Hepatocyte (in vitro differentiated cells): Measurements from ENCODE around the gene NUP160. TPM values are rescaled to one million over a fixed set of nuclear protein-coding genes. Genes with fewer than 3 reads are reported as not detected.

Source experiments
- DNase-seq: peaks from one replicate; pipeline ENCODE4 v3.0.0-alpha.2; 2016; ENCODE audit warnings: low spot score
- H2AFZ ChIP-seq: fragments of 200-600 bp; sonication (generic); 2 replicates; pipeline ENCODE4 v1.6.0; 2016; ENCODE audit warnings: antibody characterized with exemption, mild to moderate bottlenecking
- H3K27ac ChIP-seq: fragments of 200-600 bp; sonication (generic); 2 replicates; pipeline ENCODE4 v1.5.1; 2016; ENCODE audit warnings: mild to moderate bottlenecking
- H3K27me3 ChIP-seq: fragments of 200-600 bp; sonication (generic); 2 replicates; pipeline ENCODE4 v1.6.1; 2016
- H3K36me3 ChIP-seq: fragments of 200-600 bp; sonication (generic); replicated peaks from 2 replicates; pipeline ENCODE4 v1.5.1; 2016; ENCODE audit warnings: low read depth; ENCODE audit not compliant: insufficient read depth
- H3K4me1 ChIP-seq: fragments of 200-600 bp; sonication (generic); 2 replicates; pipeline ENCODE4 v1.5.1; 2016; ENCODE audit warnings: mild to moderate bottlenecking, moderate library complexity; ENCODE audit not compliant: insufficient read depth
- H3K4me2 ChIP-seq: fragments of 200-600 bp; sonication (generic); 2 replicates; pipeline ENCODE4 v1.6.0; 2016
- H3K4me3 ChIP-seq: fragments of 200-600 bp; sonication (generic); 2 replicates; pipeline ENCODE4 v1.5.1; 2016; ENCODE audit warnings: mild to moderate bottlenecking
- H3K79me2 ChIP-seq: fragments of 200-600 bp; sonication (generic); 2 replicates; pipeline ENCODE4 v1.6.0; 2017; ENCODE audit warnings: mild to moderate bottlenecking
- H3K9me2 ChIP-seq: fragments of 200-600 bp; sonication (generic); replicated peaks from 2 replicates; pipeline ENCODE4 v1.6.0; 2017; ENCODE audit warnings: mild to moderate bottlenecking; ENCODE audit not compliant: insufficient read depth
- H3K9me3 ChIP-seq: fragments of 200-600 bp; sonication (generic); 2 replicates; pipeline ENCODE4 v1.5.1; 2016; ENCODE audit warnings: low read depth, mild to moderate bottlenecking
- H4K20me1 ChIP-seq: fragments of 200-600 bp; sonication (generic); 2 replicates; pipeline ENCODE4 v1.6.0; 2016; ENCODE audit warnings: mild to moderate bottlenecking; ENCODE audit not compliant: insufficient read depth, poor library complexity, severe bottlenecking
- EZH2 ChIP-seq: fragments of 200-600 bp; sonication (generic); IDR thresholded peaks from 2 replicates; pipeline ENCODE4 v1.6.1; 2016; ENCODE audit warnings: antibody characterized with exemption, mild to moderate bottlenecking, borderline replicate concordance
- EZH2phosphoT487 ChIP-seq: fragments of 200-600 bp; sonication (generic); IDR thresholded peaks from one replicate; pipeline ENCODE4 v1.6.1; 2018; ENCODE audit warnings: antibody characterized with exemption, mild to moderate bottlenecking, low read depth, moderate library complexity; ENCODE audit not compliant: unreplicated experiment, severe bottlenecking
- WGBS: methylation state at CpG from one replicate; pipeline ENCODE4 v1.1.6; 2016; ENCODE audit warnings: low lambda C conversion rate; ENCODE audit errors: missing lambda C conversion rate; 5-methylcytosine and 5-hydroxymethylcytosine counted together
- polyA plus RNA-seq: library from polyadenylated mRNA; unstranded; fragments of >200 nt; fragmentation: Nextera tagmentation; extraction: Ambion mirVana; gene quantifications from 2 replicates; pipeline ENCODE4 v1.2.1, GENCODE V29; 2016
- total RNA-seq: library from RNA; depleted of rRNA; stranded (reverse); fragments of >200 nt; gene quantifications from 2 replicates; pipeline ENCODE4 v1.2.3, GENCODE V29; 2014
- TF ChIP-seq, protein P1 (sequence below): fragments of 200-600 bp; sonication (generic); IDR thresholded peaks from 2 replicates; pipeline ENCODE4 v1.5.1; 2016; ENCODE audit warnings: antibody characterized with exemption, mild to moderate bottlenecking; ENCODE audit not compliant: poor library complexity

The NUP160 gene
- total and polyA plus RNA-seq, 2 experiments from 2014 or later: 21.0 to 32.6 TPM

DNA sequence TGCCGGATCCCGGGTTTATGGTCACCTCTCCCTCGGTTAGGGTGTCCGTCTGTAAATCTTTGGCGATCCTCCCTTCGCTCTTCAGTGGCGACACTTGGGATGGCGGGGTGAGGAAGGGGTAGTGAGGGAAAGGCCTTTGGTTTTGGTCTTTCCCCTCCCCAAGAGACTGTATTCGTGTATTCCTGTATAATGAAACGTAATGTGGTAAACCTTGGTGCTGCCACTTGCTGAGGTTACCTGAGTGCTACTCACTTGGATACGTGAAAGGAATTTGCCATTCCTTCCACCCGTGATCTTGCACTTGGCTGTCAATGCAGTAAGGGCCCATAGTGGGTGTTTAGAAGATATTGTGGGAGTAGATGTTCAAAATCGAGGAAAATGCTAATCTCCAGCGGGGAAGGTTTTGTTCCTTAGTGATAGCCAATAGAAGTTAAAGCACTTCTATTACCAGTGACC, 578 bp upstream of the NUP160 start:
- Histone ChIP-seq H3K27ac (peak overlapping the region; percentile 98), H3K27me3 (no peaks in the 10 kb centered on the region), H3K4me1 (peaks cover 8% of the 10 kb centered on the region), H2AFZ (peak overlapping the region; percentile 93), H3K4me2 (peak overlapping the region; percentile 81), H3K36me3 (no peaks in the 10 kb centered on the region), H3K4me3 (peak overlapping the region; percentile 90), H4K20me1 (no peaks in the 10 kb centered on the region), H3K9me2 (no peaks in the 10 kb centered on the region), H3K9me3 (no peaks in the 10 kb centered on the region), H3K79me2 (peaks cover 42% of the 10 kb centered on the region)
- 3% methylated on average over 14 of the region's 14 CpGs for WGBS
- DNase-seq: no peak
- TF ChIP-seq, protein P1, sequence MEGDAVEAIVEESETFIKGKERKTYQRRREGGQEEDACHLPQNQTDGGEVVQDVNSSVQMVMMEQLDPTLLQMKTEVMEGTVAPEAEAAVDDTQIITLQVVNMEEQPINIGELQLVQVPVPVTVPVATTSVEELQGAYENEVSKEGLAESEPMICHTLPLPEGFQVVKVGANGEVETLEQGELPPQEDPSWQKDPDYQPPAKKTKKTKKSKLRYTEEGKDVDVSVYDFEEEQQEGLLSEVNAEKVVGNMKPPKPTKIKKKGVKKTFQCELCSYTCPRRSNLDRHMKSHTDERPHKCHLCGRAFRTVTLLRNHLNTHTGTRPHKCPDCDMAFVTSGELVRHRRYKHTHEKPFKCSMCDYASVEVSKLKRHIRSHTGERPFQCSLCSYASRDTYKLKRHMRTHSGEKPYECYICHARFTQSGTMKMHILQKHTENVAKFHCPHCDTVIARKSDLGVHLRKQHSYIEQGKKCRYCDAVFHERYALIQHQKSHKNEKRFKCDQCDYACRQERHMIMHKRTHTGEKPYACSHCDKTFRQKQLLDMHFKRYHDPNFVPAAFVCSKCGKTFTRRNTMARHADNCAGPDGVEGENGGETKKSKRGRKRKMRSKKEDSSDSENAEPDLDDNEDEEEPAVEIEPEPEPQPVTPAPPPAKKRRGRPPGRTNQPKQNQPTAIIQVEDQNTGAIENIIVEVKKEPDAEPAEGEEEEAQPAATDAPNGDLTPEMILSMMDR: no peak
- no peak for TF ChIP-seq EZH2
- no peak for TF ChIP-seq EZH2phosphoT487

DNA sequence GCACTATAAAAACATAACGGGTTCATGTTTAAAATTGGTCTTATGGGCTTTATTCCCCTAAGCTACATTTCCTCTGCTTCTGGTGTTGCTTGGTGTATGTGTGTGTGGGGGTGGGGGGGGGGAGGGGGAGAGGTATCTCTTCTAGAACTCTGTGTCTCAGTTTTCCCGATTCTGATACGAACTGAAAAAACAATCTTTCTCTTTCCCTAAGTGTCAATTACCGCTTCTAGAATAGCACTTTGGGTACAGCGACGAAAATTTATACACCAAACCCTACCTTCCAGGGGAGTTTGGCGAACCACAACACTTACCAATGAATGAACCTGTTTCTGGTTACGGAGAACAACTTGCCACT, 636 bp downstream of the NUP160 start:
- H3K79me2 ChIP-seq: peaks cover 52% of the 10 kb centered on the region
- TF ChIP-seq EZH2: no peak

DNA sequence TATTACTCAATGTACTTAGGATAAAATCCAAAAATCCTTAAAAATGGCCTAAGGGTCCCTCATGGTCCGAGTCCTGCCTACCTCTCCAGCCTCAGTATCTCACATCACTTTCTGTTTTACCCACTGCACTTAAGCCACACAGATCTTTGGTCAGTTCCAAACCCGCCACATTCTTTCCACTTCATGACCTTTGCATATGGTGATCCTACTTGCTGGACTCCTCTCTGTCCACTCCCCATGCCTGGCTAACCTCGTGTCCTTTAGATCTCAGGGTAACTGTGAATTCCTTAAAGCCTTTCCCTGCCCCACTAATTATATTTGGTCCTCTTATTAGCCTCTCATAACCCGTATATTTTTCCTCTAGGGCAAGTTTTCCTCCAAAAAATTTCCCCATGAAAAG, 1.2 kb downstream of the NUP160 start:
- TF ChIP-seq, protein P1: no peak
- TF ChIP-seq EZH2phosphoT487 (no peak), EZH2 (no peak)
- Histone ChIP-seq H3K27ac (peak overlapping the region; percentile 98), H3K4me1 (peaks cover 8% of the 10 kb centered on the region), H3K27me3 (no peaks in the 10 kb centered on the region), H3K4me3 (peak overlapping the region; percentile 90), H4K20me1 (no peaks in the 10 kb centered on the region), H3K4me2 (peak overlapping the region; percentile 81), H3K36me3 (no peaks in the 10 kb centered on the region), H3K9me3 (no peaks in the 10 kb centered on the region), H3K79me2 (peaks cover 52% of the 10 kb centered on the region), H3K9me2 (no peaks in the 10 kb centered on the region), H2AFZ (no peak overlapping the region)
- DNase-seq: no peak
- 71% methylated on average over 4 of the region's 4 CpGs for WGBS

More for the DNA sequence above, 636 bp downstream of the NUP160 start:
- DNase-seq: no peak
- peak overlapping the region; percentile 98 for H3K27ac ChIP-seq
- peak overlapping the region; percentile 90 for H3K4me3 ChIP-seq
- H3K36me3 ChIP-seq: no peaks in the 10 kb centered on the region
- H3K27me3 ChIP-seq: no peaks in the 10 kb centered on the region
- H3K9me2 ChIP-seq: no peaks in the 10 kb centered on the region
- H2AFZ ChIP-seq: peak overlapping the region; percentile 93
- no peaks in the 10 kb centered on the region for H4K20me1 ChIP-seq
- H3K4me1 ChIP-seq: peaks cover 8% of the 10 kb centered on the region
- H3K9me3 ChIP-seq: no peaks in the 10 kb centered on the region
- peak overlapping the region; percentile 81 for H3K4me2 ChIP-seq
- WGBS: 7% methylated on average over 8 of the region's 8 CpGs

DNA sequence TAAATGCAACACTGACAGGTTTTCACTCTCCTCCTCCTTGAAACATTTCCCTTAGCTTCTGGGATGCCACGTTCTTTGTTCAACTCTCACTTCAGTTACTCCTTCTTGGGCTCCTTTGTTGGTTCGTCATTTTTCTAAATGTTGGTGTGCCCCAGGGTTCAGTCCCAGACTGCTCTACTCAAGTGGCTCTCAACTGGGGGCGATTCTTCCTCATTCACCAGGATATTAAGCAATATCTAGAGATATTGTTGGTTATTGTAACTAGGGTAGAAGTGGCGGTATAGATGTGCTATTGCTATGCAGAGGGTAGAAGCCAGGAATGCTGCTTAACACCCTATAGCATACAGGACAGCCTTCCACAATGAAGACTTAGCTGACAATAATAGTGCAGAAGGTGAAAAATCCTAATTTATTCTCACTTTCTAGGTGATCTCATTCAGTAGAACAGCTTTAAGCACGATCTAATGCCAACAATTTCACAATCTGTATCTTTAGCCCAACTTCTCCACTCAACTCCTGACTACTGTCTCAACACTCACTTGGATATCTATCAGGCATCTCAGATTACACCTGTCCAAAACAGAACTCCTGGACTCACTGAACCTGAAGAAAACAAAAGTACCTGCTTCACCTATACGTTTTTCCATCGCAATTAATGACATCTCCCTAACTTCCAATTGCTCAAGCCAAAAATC, 4.6 kb downstream of the NUP160 start:
- H3K4me1 ChIP-seq: peaks cover 8% of the 10 kb centered on the region
- H3K9me3 ChIP-seq: no peaks in the 10 kb centered on the region
- H4K20me1 ChIP-seq: no peaks in the 10 kb centered on the region
- no peak overlapping the region for H2AFZ ChIP-seq
- H3K36me3 ChIP-seq: no peaks in the 10 kb centered on the region
- DNase-seq: no peak
- H3K27me3 ChIP-seq: no peaks in the 10 kb centered on the region
- TF ChIP-seq, protein P1: no peak
- TF ChIP-seq EZH2phosphoT487 (no peak), EZH2 (no peak)
- no peak overlapping the region for H3K4me3 ChIP-seq
- H3K4me2 ChIP-seq: no peak overlapping the region
- H3K9me2 ChIP-seq: no peaks in the 10 kb centered on the region
- 80% methylated on average over 7 of the region's 7 CpGs for WGBS
- no peak overlapping the region for H3K27ac ChIP-seq
- peaks cover 52% of the 10 kb centered on the region for H3K79me2 ChIP-seq
